GM18519 (cell line): ENCODE measurements around the gene BMPR1A.
"Not testable (repeated sequence)": the region's sequence is repeated elsewhere in the genome, so short reads cannot be mapped to it uniquely, and the experiment has no call there.

ENCODE experiments used
- ATAC-seq: cut with Tn5 transposase; IDR thresholded peaks from one replicate; pipeline ENCODE4 v1.9.1; 2021; ENCODE audit warnings: mild to moderate bottlenecking, moderate library complexity; ENCODE audit not compliant: unreplicated experiment, low FRiP score

The BMPR1A gene

GRCh38 chr10:86979296-86979818 lies 222.9 kb downstream of the BMPR1A start:
- ATAC-seq: no peak

- no peak for ATAC-seq
Measured at GRCh38 chr10:86979977-86980448, 223.6 kb downstream of the BMPR1A start.

GRCh38 chr10:86981020-86981419 lies 224.6 kb downstream of the BMPR1A start:
- not testable (repeated sequence) for ATAC-seq

GRCh38 chr10:86981716-86982115 lies 225.3 kb downstream of the BMPR1A start:
- ATAC-seq: no peak
